Dedifferentiated amniotic fluid mesenchymal stem cell (primary cell): ENCODE measurements around the gene CACNA1H.
"Not testable (repeated sequence)": the region's sequence is repeated elsewhere in the genome, so short reads cannot be mapped to it uniquely, and the experiment has no call there.

ENCODE experiments used
- DNase-seq: peaks from one replicate; pipeline ENCODE4 v3.0.0-alpha.2; 2016; ENCODE audit errors: extremely low spot score

CACNA1H gene

GRCh38 chr16:1174477-1175357 lies 21.8 kb downstream of the CACNA1H start:
- no peak for DNase-seq

GRCh38 chr16:1175566-1176279 lies 22.8 kb downstream of the CACNA1H start:
- DNase-seq, result no peak

GRCh38 chr16:1176280-1176897 lies 23.5 kb downstream of the CACNA1H start:
- DNase-seq, result no peak

GRCh38 chr16:1177053-1177452 lies 24.1 kb downstream of the CACNA1H start:
- DNase-seq, result no peak

GRCh38 chr16:1177750-1178149 lies 24.8 kb downstream of the CACNA1H start:
- DNase-seq, result no peak

GRCh38 chr16:1178295-1178910 lies 25.5 kb downstream of the CACNA1H start:
- no peak for DNase-seq

GRCh38 chr16:1180549-1181403 lies 27.9 kb downstream of the CACNA1H start:
- no peak for DNase-seq

- no peak for DNase-seq
Measured at GRCh38 chr16:1181404-1182315, 28.8 kb downstream of the CACNA1H start.

GRCh38 chr16:1182316-1182671 lies 29.4 kb downstream of the CACNA1H start:
- peak; percentile 55 for DNase-seq

- DNase-seq, result peak; percentile 29
Measured at GRCh38 chr16:1182950-1183907, 30.3 kb downstream of the CACNA1H start.

- DNase-seq, result no peak
Measured at GRCh38 chr16:1184156-1184868, 31.4 kb downstream of the CACNA1H start.

- no peak for DNase-seq
Measured at GRCh38 chr16:1184980-1185379, 32.1 kb downstream of the CACNA1H start.

GRCh38 chr16:1185460-1186207 lies 32.7 kb downstream of the CACNA1H start:
- not testable (repeated sequence) for DNase-seq

GRCh38 chr16:1188432-1189189 lies 35.7 kb downstream of the CACNA1H start:
- DNase-seq, result no peak

GRCh38 chr16:1189455-1189854 lies 36.5 kb downstream of the CACNA1H start:
- DNase-seq, result no peak

- DNase-seq, result not testable (repeated sequence)
Measured at GRCh38 chr16:1190789-1191188, 37.9 kb downstream of the CACNA1H start.
